ENCODE measurements around the gene CDKN2AIPNL. TPM values are rescaled to one million over a fixed set of nuclear protein-coding genes. Genes with fewer than 3 reads are reported as not detected.

The CDKN2AIPNL gene
- total and polyA plus RNA-seq, 2 of the 4 experiments (the other 2 are of a cell fraction), result 14.0 to 18.1 TPM

- no peak overlapping the region for H4K5ac ChIP-seq (ENCODE audit: low read depth, low read length)
- H3K4me3 ChIP-seq (ENCODE audit: insufficient read depth, low read depth, low read length), result no peak overlapping the region
- H4K91ac ChIP-seq (ENCODE audit: insufficient read depth, low read depth, low read length), result no peak overlapping the region
- no peak overlapping the region for H2AFZ ChIP-seq (replicated peaks; ENCODE audit: low read length, poor library complexity)
- no peak overlapping the region for H3K4ac ChIP-seq (ENCODE audit: low read depth, low read length)
- BruUV-seq (replicated peaks), result no TSS peak
- no peaks in the 10 kb centered on the region for H3K9me3 ChIP-seq (ENCODE audit: control insufficient read depth, insufficient read depth, low read length)
- no peak overlapping the region for H3K23ac ChIP-seq (ENCODE audit: low read depth, low read length)
- no peak overlapping the region for H3K56ac ChIP-seq (ENCODE audit: extremely low read depth, insufficient read depth, low read length)
- H2BK120ac ChIP-seq (ENCODE audit: low read depth, low read length), result no peak overlapping the region
- H3K27me3 ChIP-seq (ENCODE audit: control insufficient read depth, insufficient read depth, low read length), result no peaks in the 10 kb centered on the region
- ChIA-PET POLR2A (ENCODE audit: unreplicated experiment) (no interaction called here), CTCF (no interaction called here)
- no peak overlapping the region for H3K14ac ChIP-seq (replicated peaks; ENCODE audit: low read depth, low read length)
- H3K79me1 ChIP-seq (ENCODE audit: low read depth in 1 of 2, low read length in 2 of 2), result no peaks in the 10 kb centered on the region
- no peak overlapping the region for H2BK5ac ChIP-seq (ENCODE audit: low read depth, low read length, poor library complexity, severe bottlenecking)
- in situ Hi-C loops (cut with MboI; ENCODE audit: low sequenced_read_pairs) (no loop called here), intact Hi-C loops (cut with micrococcal nuclease) (no loop called here), dilution Hi-C loops (cut with HindIII; ENCODE audit: low sequenced_read_pairs, unreplicated experiment) (no loop called here)
- H3K27ac ChIP-seq (ENCODE audit: insufficient read depth, low read length), result no peak overlapping the region
- H3K9ac ChIP-seq (ENCODE audit: low read depth, low read length), result no peak overlapping the region
- ATAC-seq (ENCODE audit: low read depth), result no peak
- no CpG with 5 or more reads among the region's 5 CpGs for WGBS, 2 experiments (ENCODE audit: extremely low coverage in 2 of 2, insufficient read length in 1 of 2)
- no peak overlapping the region for H3K4me2 ChIP-seq (ENCODE audit: low read depth, low read length)
- no peak overlapping the region for H4K8ac ChIP-seq (ENCODE audit: low read depth in 2 of 2, low read length in 2 of 2)
- no peaks in the 10 kb centered on the region for H3K9me1 ChIP-seq (ENCODE audit: insufficient read depth, low read length)
- no peak overlapping the region for H2AK5ac ChIP-seq (ENCODE audit: low read depth, low read length)
- H2AK9ac ChIP-seq (replicated peaks; ENCODE audit: low read depth, low read length, poor library complexity), result no peak overlapping the region
- no peaks in the 10 kb centered on the region for H3K36me3 ChIP-seq (ENCODE audit: control insufficient read depth, insufficient read depth, low read length)
- H2BK15ac ChIP-seq (ENCODE audit: low read depth, low read length), result no peak overlapping the region
- no peak overlapping the region for H2BK20ac ChIP-seq (ENCODE audit: low read depth, low read length)
- DNase-seq, result no peak
- no peak for TF ChIP-seq MAFK (IDR thresholded peaks at IDR 0.05; ENCODE audit: low read depth, low read length)
- TF ChIP-seq, protein P1, sequence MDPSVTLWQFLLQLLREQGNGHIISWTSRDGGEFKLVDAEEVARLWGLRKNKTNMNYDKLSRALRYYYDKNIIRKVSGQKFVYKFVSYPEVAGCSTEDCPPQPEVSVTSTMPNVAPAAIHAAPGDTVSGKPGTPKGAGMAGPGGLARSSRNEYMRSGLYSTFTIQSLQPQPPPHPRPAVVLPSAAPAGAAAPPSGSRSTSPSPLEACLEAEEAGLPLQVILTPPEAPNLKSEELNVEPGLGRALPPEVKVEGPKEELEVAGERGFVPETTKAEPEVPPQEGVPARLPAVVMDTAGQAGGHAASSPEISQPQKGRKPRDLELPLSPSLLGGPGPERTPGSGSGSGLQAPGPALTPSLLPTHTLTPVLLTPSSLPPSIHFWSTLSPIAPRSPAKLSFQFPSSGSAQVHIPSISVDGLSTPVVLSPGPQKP (IDR thresholded peaks at IDR 0.05; ENCODE audit: borderline replicate concordance, low read depth, low read length), result no peak
- H3K4me1 ChIP-seq (ENCODE audit: control insufficient read depth, insufficient read depth, low read length), result no peaks in the 10 kb centered on the region
- H3K18ac ChIP-seq (ENCODE audit: low read depth, low read length), result no peak overlapping the region
- no peaks in the 10 kb centered on the region for H4K20me1 ChIP-seq (ENCODE audit: insufficient read depth, low read length)
Measured at GRCh38 chr5:134430001-134430569, 18.4 kb upstream of the CDKN2AIPNL start.
